ENCODE results near the gene DCC. TPM values are rescaled to one million over a fixed set of nuclear protein-coding genes. Genes with fewer than 3 reads are reported as not detected.

DCC gene
- total and polyA plus RNA-seq, 9 donors, result under 0.01 to 0.77 (median 0.30) TPM; not detected in 3

GRCh38 chr18:53114441-53114840 lies 774.4 kb downstream of the DCC start:
- intact Hi-C loops (cut with DNase I), result no loop called here
- TF ChIP-seq EP300 (IDR thresholded peaks at IDR 0.05) (no peak), POLR2A (IDR thresholded peaks at IDR 0.05) (no peak)
- TF ChIP-seq, protein P1, sequence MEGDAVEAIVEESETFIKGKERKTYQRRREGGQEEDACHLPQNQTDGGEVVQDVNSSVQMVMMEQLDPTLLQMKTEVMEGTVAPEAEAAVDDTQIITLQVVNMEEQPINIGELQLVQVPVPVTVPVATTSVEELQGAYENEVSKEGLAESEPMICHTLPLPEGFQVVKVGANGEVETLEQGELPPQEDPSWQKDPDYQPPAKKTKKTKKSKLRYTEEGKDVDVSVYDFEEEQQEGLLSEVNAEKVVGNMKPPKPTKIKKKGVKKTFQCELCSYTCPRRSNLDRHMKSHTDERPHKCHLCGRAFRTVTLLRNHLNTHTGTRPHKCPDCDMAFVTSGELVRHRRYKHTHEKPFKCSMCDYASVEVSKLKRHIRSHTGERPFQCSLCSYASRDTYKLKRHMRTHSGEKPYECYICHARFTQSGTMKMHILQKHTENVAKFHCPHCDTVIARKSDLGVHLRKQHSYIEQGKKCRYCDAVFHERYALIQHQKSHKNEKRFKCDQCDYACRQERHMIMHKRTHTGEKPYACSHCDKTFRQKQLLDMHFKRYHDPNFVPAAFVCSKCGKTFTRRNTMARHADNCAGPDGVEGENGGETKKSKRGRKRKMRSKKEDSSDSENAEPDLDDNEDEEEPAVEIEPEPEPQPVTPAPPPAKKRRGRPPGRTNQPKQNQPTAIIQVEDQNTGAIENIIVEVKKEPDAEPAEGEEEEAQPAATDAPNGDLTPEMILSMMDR (IDR thresholded peaks at IDR 0.05), result no peak
- Histone ChIP-seq H3K9me3 (no peaks in the 10 kb centered on the region), H3K36me3 (no peaks in the 10 kb centered on the region), H3K4me3 (no peak overlapping the region), H3K27ac (no peak overlapping the region), H3K27me3 (no peaks in the 10 kb centered on the region), H3K4me1 (ENCODE audit: insufficient read depth) (no peaks in the 10 kb centered on the region)
- 53 to 61% (median 55%) methylated on average over 3 of the region's 3 CpGs for WGBS, 3 donors
- DNase-seq, result no peak

- H3K36me3 ChIP-seq, result no peaks in the 10 kb centered on the region
- DNase-seq, result no peak
- WGBS, 3 donors, result 71 to 77% (median 73%) methylated on average over 10 of the region's 10 CpGs
- H3K9me3 ChIP-seq, result no peaks in the 10 kb centered on the region
- intact Hi-C loops (cut with DNase I), result no loop called here
- H3K27me3 ChIP-seq, result no peaks in the 10 kb centered on the region
- TF ChIP-seq POLR2A (IDR thresholded peaks at IDR 0.05), result no peak
- TF ChIP-seq, protein P1 (IDR thresholded peaks at IDR 0.05), result no peak
- no peak for TF ChIP-seq EP300 (IDR thresholded peaks at IDR 0.05)
- H3K27ac ChIP-seq, result no peak overlapping the region
- no peak overlapping the region for H3K4me3 ChIP-seq
- H3K4me1 ChIP-seq (ENCODE audit: insufficient read depth), result no peaks in the 10 kb centered on the region
Measured at GRCh38 chr18:53115876-53116585, 776.0 kb downstream of the DCC start.

DNA sequence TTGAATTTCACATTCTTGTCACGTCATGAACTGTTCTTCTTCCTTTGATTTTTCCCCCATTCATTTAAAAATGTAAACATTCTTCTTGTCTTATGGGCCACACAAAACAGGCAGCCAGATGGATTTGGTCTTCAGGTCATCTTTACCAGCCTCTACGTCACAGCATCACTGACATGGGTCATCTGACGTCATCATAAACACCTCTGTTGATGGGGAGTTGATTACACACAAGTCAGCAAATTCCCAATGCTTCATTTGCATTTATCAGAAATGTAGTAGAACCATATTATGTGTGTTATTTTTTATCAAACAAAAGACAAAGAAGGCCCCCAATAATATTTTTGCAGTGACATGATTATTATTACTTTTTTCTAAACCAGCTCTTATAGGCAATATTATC lies 777.9 kb downstream of the DCC start:
- H3K27ac ChIP-seq, result no peak overlapping the region
- DNase-seq, result no peak
- H3K4me1 ChIP-seq (ENCODE audit: insufficient read depth), result no peaks in the 10 kb centered on the region
- intact Hi-C loops (cut with DNase I), result no loop called here
- H3K9me3 ChIP-seq, result no peaks in the 10 kb centered on the region
- H3K27me3 ChIP-seq, result no peaks in the 10 kb centered on the region
- H3K4me3 ChIP-seq, result no peak overlapping the region
- 52 to 70% (median 62%) methylated on average over 3 of the region's 3 CpGs for WGBS, 3 donors
- TF ChIP-seq EP300 (IDR thresholded peaks at IDR 0.05) (no peak), POLR2A (IDR thresholded peaks at IDR 0.05) (no peak)
- TF ChIP-seq, protein P1 (IDR thresholded peaks at IDR 0.05), result no peak
- H3K36me3 ChIP-seq, result no peaks in the 10 kb centered on the region

DNA sequence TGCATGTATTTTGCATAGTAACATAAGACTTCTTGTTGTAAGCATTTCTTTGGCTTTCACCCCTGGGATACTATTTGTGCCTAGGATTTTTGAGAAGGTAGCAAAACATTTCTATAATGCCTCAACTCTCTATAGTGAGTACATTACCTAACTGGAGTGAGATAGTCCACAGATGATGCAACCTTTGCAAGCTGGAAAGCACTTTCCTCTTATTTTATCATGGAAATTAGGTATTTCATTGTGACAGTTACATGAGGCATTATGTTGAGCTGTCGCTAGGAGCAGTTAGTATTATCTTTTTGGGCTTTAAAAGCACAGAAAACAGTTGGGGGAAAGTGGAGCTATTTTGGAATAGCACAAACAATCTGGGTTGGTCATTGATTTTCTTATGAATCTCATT lies 786.2 kb downstream of the DCC start:
- WGBS, 3 donors, result 44 to 68% (median 62%) methylated on average over 1 of the region's 1 CpG
- H3K27ac ChIP-seq, result no peak overlapping the region
- TF ChIP-seq POLR2A (IDR thresholded peaks at IDR 0.05) (no peak), EP300 (IDR thresholded peaks at IDR 0.05) (no peak)
- TF ChIP-seq, protein P1 (IDR thresholded peaks at IDR 0.05), result no peak
- H3K27me3 ChIP-seq, result no peaks in the 10 kb centered on the region
- H3K4me1 ChIP-seq (ENCODE audit: insufficient read depth), result no peaks in the 10 kb centered on the region
- H3K36me3 ChIP-seq, result no peaks in the 10 kb centered on the region
- intact Hi-C loops (cut with DNase I), result no loop called here
- H3K9me3 ChIP-seq, result no peaks in the 10 kb centered on the region
- no peak overlapping the region for H3K4me3 ChIP-seq
- DNase-seq, result no peak
